ENCODE data around the gene NPR2.

- TF ChIP-seq CTCF (IDR thresholded peaks at IDR 0.05) (no peak), POLR2A (IDR thresholded peaks at IDR 0.05) (no peak)
Measured at GRCh38 chr9:35790025-35790384, 1.4 kb upstream of the NPR2 start.

Data from esophagus squamous epithelium (tissue), 4 donors.